Measurements from ENCODE around the gene USP4.
"Not testable (repeated sequence)": the region's sequence is repeated elsewhere in the genome, so short reads cannot be mapped to it uniquely, and the experiment has no call there.

Gene USP4

DNA sequence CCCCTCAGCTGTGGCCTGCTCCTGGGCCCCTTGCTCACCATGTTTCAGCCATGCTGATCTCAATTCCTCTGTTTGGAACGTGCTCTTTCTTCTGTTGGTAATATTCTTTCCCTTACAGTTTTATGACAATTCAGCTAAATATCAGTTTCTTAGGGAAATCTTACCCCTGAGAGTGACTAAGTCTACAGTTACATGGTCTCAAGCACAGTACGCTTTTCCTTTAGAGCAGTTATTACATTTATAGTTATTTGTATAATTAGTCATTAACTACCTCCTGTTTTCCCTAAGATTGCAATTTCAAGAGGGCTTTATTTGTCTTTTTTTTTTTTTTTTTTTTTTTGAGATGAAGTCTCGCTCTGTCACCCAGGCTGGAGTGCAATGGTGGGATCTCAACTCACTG, 86.3 kb downstream of the USP4 start:
- no peak for DNase-seq (ENCODE audit: low spot score)

DNA sequence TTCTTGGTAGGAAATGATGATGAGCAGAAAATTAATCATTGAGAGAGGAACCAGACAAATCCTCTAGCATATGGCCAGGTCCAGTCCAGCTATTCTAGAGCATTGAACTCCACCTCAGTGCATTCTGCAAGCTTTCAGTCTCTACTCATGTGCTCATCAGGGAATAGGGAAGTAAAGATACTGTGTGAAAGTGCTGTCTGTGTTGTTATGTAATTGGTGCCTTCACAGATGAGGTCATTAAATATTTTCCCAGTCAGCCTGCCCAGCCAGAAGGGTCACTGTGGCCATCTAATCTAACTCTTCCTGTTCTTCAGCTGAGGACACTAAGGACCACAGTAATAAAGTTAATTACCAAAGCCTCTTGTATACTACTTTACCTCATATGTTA, 91.0 kb downstream of the USP4 start:
- no peak for DNase-seq (ENCODE audit: low spot score)

DNA sequence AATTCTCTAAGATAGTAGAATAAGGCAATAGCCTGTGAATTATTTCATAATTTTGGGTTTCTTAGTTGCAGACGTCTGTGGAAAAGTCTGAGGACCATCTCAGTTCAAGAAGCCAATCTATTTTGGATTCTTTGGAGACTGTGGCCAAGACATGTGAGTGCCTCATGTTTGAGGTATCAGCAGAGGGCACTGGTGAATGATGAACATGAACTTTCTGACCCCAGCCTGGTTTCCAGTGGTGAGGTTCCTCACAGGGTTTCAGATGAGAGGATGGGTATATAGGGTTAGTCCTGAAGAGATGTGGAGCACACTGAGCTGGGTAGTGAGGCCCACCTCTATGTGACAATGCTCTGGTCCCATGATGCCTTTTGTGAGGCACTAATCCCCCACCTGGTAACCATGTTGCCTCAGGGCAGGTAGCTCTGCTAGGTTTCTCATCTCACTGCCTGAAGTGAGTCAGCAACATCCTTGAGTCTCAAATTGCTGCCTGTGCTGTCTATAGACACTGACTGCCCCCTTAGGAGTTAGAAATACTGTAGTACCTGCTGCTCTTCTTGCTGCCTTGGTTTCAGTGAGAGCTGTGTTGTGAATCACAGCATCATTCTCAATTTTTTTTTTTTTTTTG, 95.2 kb downstream of the USP4 start:
- DNase-seq (ENCODE audit: low spot score) = peak; percentile 64

DNA sequence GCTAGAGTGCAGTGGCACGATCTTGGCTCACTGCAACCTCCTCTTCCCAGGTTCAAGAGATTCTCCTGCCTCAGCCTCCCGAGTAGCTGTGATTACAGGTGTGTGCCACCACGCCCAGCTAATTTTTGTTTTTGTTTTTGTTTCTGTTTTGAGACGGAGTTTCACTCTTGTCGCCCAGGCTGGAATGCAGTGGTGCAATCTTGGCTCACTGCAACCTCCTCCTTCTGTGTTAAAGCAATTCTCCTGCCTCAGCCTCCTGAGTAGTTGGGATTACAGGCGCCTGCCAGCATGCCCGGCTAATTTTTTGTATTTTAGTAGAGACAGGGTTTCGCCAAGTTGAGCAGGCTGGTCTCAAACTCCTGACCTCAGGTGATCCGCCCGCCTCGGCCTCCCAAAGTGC, 99.8 kb downstream of the USP4 start:
- DNase-seq (ENCODE audit: low spot score) = not testable (repeated sequence)

DNA sequence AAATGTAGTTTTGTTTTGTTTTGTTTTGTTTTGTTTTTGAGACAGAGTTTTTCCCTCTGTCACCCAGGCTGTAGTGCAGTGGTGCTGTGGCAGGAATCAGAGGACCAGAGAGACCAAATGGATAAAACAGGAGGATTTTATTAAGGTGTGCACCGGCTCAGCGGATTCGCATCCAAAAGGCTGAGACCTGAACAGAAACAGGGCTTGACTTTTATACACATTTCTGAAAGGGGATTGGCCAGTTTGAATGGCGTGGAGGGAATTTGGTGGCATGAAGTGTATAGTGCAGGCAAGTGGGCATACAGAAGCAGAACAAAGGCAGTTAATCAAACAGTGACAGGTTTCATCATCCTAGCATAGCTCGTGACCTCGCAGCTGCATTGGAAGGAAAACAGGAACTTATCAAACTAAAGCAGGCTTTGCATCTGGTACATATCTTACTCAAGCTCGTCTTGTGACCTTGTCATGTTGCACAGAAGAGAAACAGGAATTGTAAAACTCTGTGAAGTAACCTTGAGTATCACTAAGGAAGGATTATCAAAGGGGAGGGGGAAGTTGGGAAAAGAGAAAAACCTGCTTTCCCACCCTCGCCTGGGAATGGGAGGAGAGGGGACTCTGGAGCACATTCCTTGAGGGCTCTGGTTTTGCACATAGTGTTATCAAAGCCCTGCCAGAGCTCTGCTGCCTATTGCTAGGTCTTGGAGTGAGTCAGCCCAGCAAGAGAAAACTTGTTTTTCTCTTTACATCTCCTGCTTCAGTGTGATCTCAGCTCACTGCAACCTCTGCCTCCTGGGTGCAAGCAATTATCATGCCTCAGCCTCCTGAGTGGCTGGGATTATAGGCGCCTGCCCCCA, 101.4 kb downstream of the USP4 start:
- DNase-seq (ENCODE audit: low spot score) = peak; percentile 85

DNA sequence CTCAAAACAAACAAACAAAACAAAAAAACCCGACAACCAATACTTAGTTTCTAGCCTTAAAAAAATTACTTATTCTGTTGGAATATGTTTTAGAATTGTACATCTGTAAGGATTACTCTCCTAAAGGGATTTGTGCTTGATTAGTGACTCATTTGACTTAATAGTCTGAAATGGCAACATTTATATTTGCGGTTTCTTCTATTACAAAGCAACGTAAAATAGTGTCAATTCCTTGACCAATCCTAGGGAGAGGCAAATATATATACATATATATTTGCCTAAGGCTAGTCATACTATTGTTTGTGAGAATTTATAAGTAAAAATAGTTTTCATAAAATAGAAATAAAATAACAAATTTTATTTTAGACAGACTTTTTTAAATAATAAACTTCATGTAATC, 102.5 kb downstream of the USP4 start:
- peak; percentile 13 for DNase-seq (ENCODE audit: low spot score)

DNA sequence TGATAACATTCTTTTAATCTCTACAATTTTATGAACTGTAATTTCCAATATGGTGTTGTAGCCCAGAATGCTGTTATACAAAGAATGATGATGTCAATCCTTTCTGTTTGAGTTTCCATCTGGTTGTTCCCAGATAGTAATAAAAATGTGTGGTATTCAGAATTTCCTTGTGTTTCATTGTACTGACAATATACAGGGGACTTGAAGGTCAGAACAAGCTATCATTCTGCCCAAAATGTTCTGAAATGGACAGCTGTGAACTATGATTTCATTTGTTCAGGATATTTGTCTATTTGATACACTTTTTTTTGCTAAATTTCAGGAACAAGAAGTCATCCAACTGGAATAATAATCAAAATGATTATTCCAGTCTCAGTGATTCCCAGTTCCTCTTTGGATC, 103.6 kb downstream of the USP4 start:
- DNase-seq (ENCODE audit: low spot score) = no peak

DNA sequence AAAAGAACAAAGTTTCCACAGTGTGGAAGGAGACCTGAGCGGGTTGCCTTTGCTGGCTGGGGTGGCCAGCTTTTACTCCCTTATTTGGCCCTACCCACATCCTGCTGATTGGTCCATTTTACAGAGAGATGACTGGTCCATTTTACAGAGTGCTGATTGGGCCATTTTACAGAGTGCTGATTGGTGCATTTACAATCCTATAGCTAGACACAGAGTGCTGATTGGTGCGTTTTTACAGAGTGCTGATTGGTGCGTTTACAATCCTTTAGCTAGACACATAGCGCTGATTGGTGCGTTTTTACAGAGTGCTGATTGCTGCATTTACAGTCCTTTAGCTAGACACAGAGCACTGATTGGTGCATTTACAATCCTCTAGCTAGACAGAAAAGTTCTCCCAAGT, 111.0 kb downstream of the USP4 start:
- not testable (repeated sequence) for DNase-seq (ENCODE audit: low spot score)
